Glutamatergic neuron (in vitro differentiated cells): ENCODE results near the gene TNNT3. TPM values are rescaled to one million over a fixed set of nuclear protein-coding genes. Genes with fewer than 3 reads are reported as not detected.

Experiments used
- DNase-seq: peaks from one replicate; pipeline ENCODE4 v3.0.0; 2022
- H3K27ac Mint-ChIP-seq: one replicate; pipeline ENCODE4 v1.8.0; 2020; ENCODE audit warnings: mild to moderate bottlenecking, mixed read lengths, inconsistent platforms; ENCODE audit not compliant: unreplicated experiment
- H3K27me3 Mint-ChIP-seq: one replicate; pipeline ENCODE4 v1.8.0; 2020; ENCODE audit warnings: mild to moderate bottlenecking, moderate library complexity, mixed read lengths, inconsistent platforms; ENCODE audit not compliant: unreplicated experiment
- H3K36me3 Mint-ChIP-seq: one replicate; pipeline ENCODE4 v1.8.0; 2020; ENCODE audit warnings: mild to moderate bottlenecking, mixed read lengths, inconsistent platforms; ENCODE audit not compliant: unreplicated experiment
- H3K4me1 Mint-ChIP-seq: one replicate; pipeline ENCODE4 v1.8.0; 2020; ENCODE audit warnings: mild to moderate bottlenecking, low read depth, mixed read lengths, inconsistent platforms; ENCODE audit not compliant: unreplicated experiment
- H3K4me3 Mint-ChIP-seq: one replicate; pipeline ENCODE4 v1.8.0; 2020; ENCODE audit warnings: mild to moderate bottlenecking, mixed read lengths, inconsistent platforms; ENCODE audit not compliant: unreplicated experiment
- H3K9me3 Mint-ChIP-seq: one replicate; pipeline ENCODE4 v1.8.0; 2020; ENCODE audit warnings: mild to moderate bottlenecking, moderate library complexity, mixed read lengths, inconsistent platforms; ENCODE audit not compliant: unreplicated experiment
- total RNA-seq: library from RNA; stranded (reverse); fragmentation: NEBNext Ultra II Directional; extraction: Animal tissue kit (Norgen Biotek cat#: 25700); gene quantifications from one replicate; pipeline ENCODE4 v1.2.1, GENCODE V29; 2021; ENCODE audit not compliant: unreplicated experiment
- TF ChIP-seq, protein P1 (sequence below): fragments of 200-600 bp; sonication (generic); IDR thresholded peaks from one replicate; pipeline ENCODE4 v1.5.0; 2021; ENCODE audit not compliant: partially characterized antibody, unreplicated experiment

TNNT3 gene
- total RNA-seq, 1 donor from 2014 or later = not detected

DNA sequence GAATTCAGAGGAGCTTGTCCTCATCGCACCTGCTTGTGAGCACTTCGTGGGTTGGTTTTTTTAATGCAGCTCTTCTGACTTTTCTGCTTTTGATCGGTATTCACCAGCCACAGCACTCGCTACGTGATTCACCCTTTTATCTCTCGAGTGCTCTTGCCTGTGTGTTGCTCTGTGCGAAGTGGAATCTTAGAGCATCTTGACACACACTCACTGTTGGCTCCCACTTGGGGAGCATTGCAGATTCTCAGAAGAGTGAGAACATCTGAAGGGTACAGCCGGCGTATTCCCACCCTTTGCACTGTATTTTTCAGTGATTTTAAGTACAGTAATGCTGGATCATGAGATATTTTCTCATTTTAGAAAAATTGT is 10.9 kb downstream of the TNNT3 start:
- H3K27ac Mint-ChIP-seq = no peak overlapping the region
- H3K4me1 Mint-ChIP-seq = peaks cover 4% of the 10 kb centered on the region
- peaks cover 4% of the 10 kb centered on the region for H3K27me3 Mint-ChIP-seq
- no peak overlapping the region for H3K4me3 Mint-ChIP-seq
- TF ChIP-seq, protein P1, sequence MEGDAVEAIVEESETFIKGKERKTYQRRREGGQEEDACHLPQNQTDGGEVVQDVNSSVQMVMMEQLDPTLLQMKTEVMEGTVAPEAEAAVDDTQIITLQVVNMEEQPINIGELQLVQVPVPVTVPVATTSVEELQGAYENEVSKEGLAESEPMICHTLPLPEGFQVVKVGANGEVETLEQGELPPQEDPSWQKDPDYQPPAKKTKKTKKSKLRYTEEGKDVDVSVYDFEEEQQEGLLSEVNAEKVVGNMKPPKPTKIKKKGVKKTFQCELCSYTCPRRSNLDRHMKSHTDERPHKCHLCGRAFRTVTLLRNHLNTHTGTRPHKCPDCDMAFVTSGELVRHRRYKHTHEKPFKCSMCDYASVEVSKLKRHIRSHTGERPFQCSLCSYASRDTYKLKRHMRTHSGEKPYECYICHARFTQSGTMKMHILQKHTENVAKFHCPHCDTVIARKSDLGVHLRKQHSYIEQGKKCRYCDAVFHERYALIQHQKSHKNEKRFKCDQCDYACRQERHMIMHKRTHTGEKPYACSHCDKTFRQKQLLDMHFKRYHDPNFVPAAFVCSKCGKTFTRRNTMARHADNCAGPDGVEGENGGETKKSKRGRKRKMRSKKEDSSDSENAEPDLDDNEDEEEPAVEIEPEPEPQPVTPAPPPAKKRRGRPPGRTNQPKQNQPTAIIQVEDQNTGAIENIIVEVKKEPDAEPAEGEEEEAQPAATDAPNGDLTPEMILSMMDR = no peak
- DNase-seq = no peak
- H3K9me3 Mint-ChIP-seq = no peaks in the 10 kb centered on the region
- no peaks in the 10 kb centered on the region for H3K36me3 Mint-ChIP-seq

DNA sequence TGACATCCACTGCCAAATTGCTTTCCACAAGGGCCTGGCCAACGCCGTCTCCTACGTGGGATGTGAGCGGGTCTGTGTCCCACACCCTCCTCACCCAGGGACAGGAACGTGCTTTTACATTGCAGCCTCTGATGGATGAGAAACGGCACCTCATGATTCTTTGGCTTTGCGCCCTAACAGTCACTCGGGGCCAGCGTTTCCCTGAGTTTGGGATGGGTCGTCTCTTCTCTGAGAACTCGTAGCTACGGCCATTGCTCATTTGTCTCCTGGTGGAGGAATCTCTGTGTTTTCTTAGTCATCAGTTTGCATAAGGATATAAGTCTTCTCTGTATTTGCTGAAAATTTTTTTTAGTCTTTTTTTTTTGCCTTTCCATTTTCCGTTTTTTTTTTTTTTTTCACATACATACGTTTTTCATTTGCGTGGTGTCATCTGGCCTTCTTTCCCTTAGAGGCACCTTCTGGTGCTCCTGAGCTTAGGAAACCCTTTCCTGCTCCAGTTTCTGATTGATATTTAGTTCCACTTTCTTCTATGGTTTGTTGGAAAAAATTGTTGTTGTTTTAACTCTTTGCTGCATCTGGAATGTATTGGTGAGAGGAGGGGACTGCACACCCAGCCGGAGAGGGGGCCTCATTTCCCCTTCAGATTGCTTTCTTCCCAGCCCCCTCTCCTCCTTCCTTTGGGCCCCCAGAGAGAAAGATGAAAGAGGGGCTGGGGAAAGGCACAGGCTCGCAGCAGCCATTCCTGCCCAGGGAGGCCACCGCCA is 12.0 kb downstream of the TNNT3 start:
- Mint-ChIP-seq H3K4me1 (peaks cover 4% of the 10 kb centered on the region), H3K4me3 (no peak overlapping the region), H3K27me3 (peaks cover 3% of the 10 kb centered on the region), H3K27ac (no peak overlapping the region), H3K9me3 (no peaks in the 10 kb centered on the region), H3K36me3 (no peaks in the 10 kb centered on the region)
- TF ChIP-seq, protein P1 = no peak
- peak; percentile 8 for DNase-seq

DNA sequence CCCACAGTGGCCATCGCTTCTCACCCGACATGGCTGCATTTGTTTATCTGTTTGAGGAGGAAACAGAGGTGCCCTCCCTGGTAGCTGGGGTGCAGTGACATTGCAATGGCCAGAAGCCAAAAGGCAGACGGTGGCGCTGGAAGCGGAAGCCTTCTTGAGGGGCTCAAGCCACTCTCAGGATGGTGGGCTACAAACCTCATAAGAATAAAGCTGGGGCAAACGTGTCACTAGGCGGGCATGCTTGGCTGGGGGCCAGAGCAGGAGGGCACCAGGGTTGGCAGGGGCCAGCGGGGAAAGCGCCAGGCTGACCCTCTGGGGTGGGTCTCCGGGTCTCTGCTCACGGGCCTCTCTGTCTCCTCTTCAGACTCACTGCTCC is 12.6 kb downstream of the TNNT3 start:
- DNase-seq = peak; percentile 12
- Mint-ChIP-seq H3K36me3 (no peaks in the 10 kb centered on the region), H3K9me3 (no peaks in the 10 kb centered on the region), H3K4me3 (no peak overlapping the region), H3K4me1 (peaks cover 4% of the 10 kb centered on the region), H3K27me3 (peaks cover 2% of the 10 kb centered on the region), H3K27ac (no peak overlapping the region)
- TF ChIP-seq, protein P1 = no peak

DNA sequence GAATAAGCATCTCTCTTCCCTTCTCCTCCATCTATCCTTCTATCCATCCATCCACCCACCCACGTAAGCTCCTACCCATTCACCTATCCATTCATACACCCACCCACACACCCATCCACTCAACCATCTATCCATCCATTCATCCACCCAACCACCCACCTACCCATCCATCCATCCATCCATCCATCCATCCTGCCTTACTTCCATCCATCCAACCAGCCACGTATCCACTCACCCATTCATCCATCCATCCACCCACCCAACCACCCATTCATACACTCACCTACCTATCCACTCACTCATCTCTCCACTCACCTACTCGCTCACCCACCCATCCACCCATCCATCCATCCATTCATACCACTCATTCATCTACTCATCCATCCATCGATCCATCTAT is 13.2 kb downstream of the TNNT3 start:
- no peak overlapping the region for H3K4me3 Mint-ChIP-seq
- DNase-seq = no peak
- peaks cover 2% of the 10 kb centered on the region for H3K27me3 Mint-ChIP-seq
- no peaks in the 10 kb centered on the region for H3K9me3 Mint-ChIP-seq
- TF ChIP-seq, protein P1 = no peak
- peaks cover 4% of the 10 kb centered on the region for H3K4me1 Mint-ChIP-seq
- H3K36me3 Mint-ChIP-seq = no peaks in the 10 kb centered on the region
- no peak overlapping the region for H3K27ac Mint-ChIP-seq
